GM12874 (cell line): ENCODE data around the gene CCNB2.

Source experiments
- CTCF ChIP-seq: IDR thresholded peaks from 2 replicates; pipeline ENCODE4 v1.5.1; 2011; ENCODE audit warnings: low read depth, mild to moderate bottlenecking, control low read depth, low read length, moderate library complexity; ENCODE audit not compliant: insufficient read depth

CCNB2 gene

GRCh38 chr15:59116771-59117170 lies 11.8 kb downstream of the CCNB2 start:
- TF ChIP-seq CTCF = no peak

- TF ChIP-seq CTCF = no peak
Measured at GRCh38 chr15:59119625-59120024, 14.7 kb downstream of the CCNB2 start.

- no peak for TF ChIP-seq CTCF
Measured at GRCh38 chr15:59120937-59121336, 16.0 kb downstream of the CCNB2 start.

- TF ChIP-seq CTCF = no peak
Measured at GRCh38 chr15:59124261-59124660, 19.3 kb downstream of the CCNB2 start.

GRCh38 chr15:59131456-59131855 lies 26.5 kb downstream of the CCNB2 start:
- TF ChIP-seq CTCF = no peak

GRCh38 chr15:59131969-59132562 lies 27.1 kb downstream of the CCNB2 start:
- no peak for TF ChIP-seq CTCF

- no peak for TF ChIP-seq CTCF
Measured at GRCh38 chr15:59133929-59134427, 29.0 kb downstream of the CCNB2 start.
